ENCODE data around the gene ADAMTSL1.

DNA sequence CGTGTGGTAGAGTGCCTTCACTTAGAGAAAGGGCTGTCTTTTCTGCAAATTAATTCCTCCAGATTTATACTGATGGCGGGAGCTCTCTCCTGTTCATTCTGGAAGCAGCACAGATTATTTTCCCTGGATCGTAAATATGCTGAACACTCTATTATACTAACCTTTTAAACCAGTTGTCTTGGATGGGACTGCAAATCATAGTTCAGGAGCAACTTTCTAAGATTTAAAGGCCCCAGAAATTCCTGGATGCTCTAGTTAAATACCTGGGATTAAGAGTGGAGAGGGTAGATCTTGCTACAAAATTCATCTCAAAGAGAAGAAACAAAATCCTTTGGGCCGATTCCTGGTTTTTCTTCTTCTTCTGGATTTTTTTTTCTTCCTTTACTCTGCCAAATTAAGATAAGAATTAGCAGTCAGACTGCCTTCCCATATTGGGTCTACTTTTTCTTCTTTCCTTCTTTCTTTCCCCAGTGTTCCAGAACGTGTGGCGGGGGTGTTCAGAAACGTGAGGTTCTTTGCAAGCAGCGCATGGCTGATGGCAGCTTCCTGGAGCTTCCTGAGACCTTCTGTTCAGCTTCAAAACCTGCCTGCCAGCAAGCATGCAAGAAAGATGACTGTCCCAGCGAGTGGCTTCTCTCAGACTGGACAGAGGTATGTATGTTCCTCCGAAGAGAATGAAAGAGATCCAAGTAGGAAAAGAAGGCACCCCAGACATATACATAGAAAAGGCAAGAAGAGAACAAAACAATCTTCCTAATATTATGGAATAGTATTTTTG, 296.4 kb downstream of the ADAMTSL1 start:
- TF ChIP-seq CTCF (IDR thresholded peaks at IDR 0.05) (no peak), EP300 (IDR thresholded peaks at IDR 0.05) (no peak)
